Duodenal mucosa (tissue), 2 donors: ENCODE measurements around the gene TSTD2.

ENCODE experiments used
- H3K27ac ChIP-seq: one replicate; pipeline ENCODE4 v1.7.0; 2013; ENCODE audit warnings: low read depth, low read length
- H3K27me3 ChIP-seq, 2 donors: one replicate each; pipeline ENCODE4 v1.7.0; 2013; ENCODE audit warnings: low read length in 2 of 2, control low read depth in 1 of 2; ENCODE audit not compliant: insufficient read depth in 2 of 2, control insufficient read depth in 1 of 2
- H3K36me3 ChIP-seq, 2 donors: one replicate each; pipeline ENCODE4 v1.7.0; 2013; ENCODE audit warnings: low read length in 2 of 2, control low read depth in 1 of 2; ENCODE audit not compliant: insufficient read depth in 2 of 2, control insufficient read depth in 1 of 2
- H3K4me1 ChIP-seq, 2 donors: one replicate each; pipeline ENCODE4 v1.7.0; 2013; ENCODE audit warnings: low read length in 2 of 2, control low read depth in 1 of 2; ENCODE audit not compliant: insufficient read depth in 2 of 2, control insufficient read depth in 1 of 2
- H3K4me3 ChIP-seq, 2 donors: one replicate each; pipeline ENCODE4 v1.7.0; 2013; ENCODE audit warnings: low read length in 2 of 2, low read depth in 1 of 2
- H3K9ac ChIP-seq, 2 donors: one replicate each; pipeline ENCODE4 v1.7.0; 2013; ENCODE audit warnings: low read length in 2 of 2, low read depth in 1 of 2
- H3K9me3 ChIP-seq, 2 donors: one replicate each; pipeline ENCODE4 v1.7.0; 2013; ENCODE audit warnings: low read length in 2 of 2, control low read depth in 1 of 2; ENCODE audit not compliant: control insufficient read depth in 1 of 2

The TSTD2 gene

GRCh38 chr9:97632985-97633858 is at the start of gene TSTD2, which contains the start of gene NCBP1:
TSS of gene TSTD2 (minus strand) at chr9:97633368. CDS start at chr9:97627562, 5,806 bp downstream.
TSS of gene NCBP1 (plus strand) at chr9:97633821. CDS start at chr9:97633882, 61 bp downstream.
- peak within 1 kb of the TSS; percentile 95 to 96 for H3K9ac ChIP-seq
- H3K4me3 ChIP-seq: peak within 1 kb of the TSS; percentile 87 to 96
- H3K27me3 ChIP-seq: no peaks in the 10 kb centered on the region
- no peaks in the 10 kb centered on the region for H3K9me3 ChIP-seq
- H3K27ac ChIP-seq: peak within 1 kb of the TSS; percentile 100
- H3K36me3 ChIP-seq: no peaks in the 10 kb centered on the region
- H3K4me1 ChIP-seq: peaks cover 32 to 38% of the 10 kb centered on the region in 2 donors

- Histone ChIP-seq H3K4me3 (no peak overlapping the region), H3K36me3 (peaks cover 25 to 78% of the 10 kb centered on the region in 2 donors), H3K4me1 (no peaks in the 10 kb centered on the region), H3K9ac (no peak overlapping the region), H3K9me3 (no peaks in the 10 kb centered on the region), H3K27me3 (no peaks in the 10 kb centered on the region), H3K27ac (no peak overlapping the region)
Measured at GRCh38 chr9:97682242-97682641, 49.1 kb upstream of the TSTD2 start.

- Histone ChIP-seq H3K27ac (no peak overlapping the region), H3K4me1 (no peaks in the 10 kb centered on the region), H3K4me3 (no peak overlapping the region), H3K9me3 (no peaks in the 10 kb centered on the region), H3K36me3 (peaks cover 48 to 81% of the 10 kb centered on the region in 2 donors), H3K9ac (no peak overlapping the region), H3K27me3 (no peaks in the 10 kb centered on the region)
Measured at GRCh38 chr9:97675655-97676054, 42.5 kb upstream of the TSTD2 start.

- Histone ChIP-seq H3K9ac (no peak overlapping the region), H3K36me3 (peaks cover 53 to 86% of the 10 kb centered on the region in 2 donors), H3K9me3 (no peaks in the 10 kb centered on the region), H3K4me3 (no peak overlapping the region), H3K27me3 (no peaks in the 10 kb centered on the region), H3K4me1 (no peaks in the 10 kb centered on the region), H3K27ac (no peak overlapping the region)
Measured at GRCh38 chr9:97673922-97674321, 40.8 kb upstream of the TSTD2 start.

GRCh38 chr9:97672403-97672802 is 39.2 kb upstream of the TSTD2 start:
- Histone ChIP-seq H3K27ac (no peak overlapping the region), H3K9me3 (no peaks in the 10 kb centered on the region), H3K9ac (no peak overlapping the region), H3K4me1 (no peaks in the 10 kb centered on the region), H3K4me3 (no peak overlapping the region), H3K36me3 (peaks cover 59 to 87% of the 10 kb centered on the region in 2 donors), H3K27me3 (no peaks in the 10 kb centered on the region)

- H3K27me3 ChIP-seq: no peaks in the 10 kb centered on the region
Measured at GRCh38 chr9:97670586-97670985, 37.4 kb upstream of the TSTD2 start.

GRCh38 chr9:97668485-97668884 is 35.3 kb upstream of the TSTD2 start:
- Histone ChIP-seq H3K36me3 (peaks cover 66 to 92% of the 10 kb centered on the region in 2 donors), H3K4me3 (no peak overlapping the region), H3K27ac (no peak overlapping the region), H3K4me1 (no peaks in the 10 kb centered on the region), H3K27me3 (no peaks in the 10 kb centered on the region), H3K9ac (no peak overlapping the region), H3K9me3 (no peaks in the 10 kb centered on the region)

More at GRCh38 chr9:97670586-97670985, 37.4 kb upstream of the TSTD2 start:
- no peak overlapping the region for H3K27ac ChIP-seq
- H3K36me3 ChIP-seq: peaks cover 67 to 91% of the 10 kb centered on the region in 2 donors
- no peaks in the 10 kb centered on the region for H3K4me1 ChIP-seq
- H3K4me3 ChIP-seq: no peak overlapping the region
- no peak overlapping the region for H3K9ac ChIP-seq
- H3K9me3 ChIP-seq: no peaks in the 10 kb centered on the region

- Histone ChIP-seq H3K36me3 (peaks cover 62 to 90% of the 10 kb centered on the region in 2 donors), H3K9me3 (no peaks in the 10 kb centered on the region), H3K4me1 (no peaks in the 10 kb centered on the region), H3K27ac (no peak overlapping the region), H3K4me3 (no peak overlapping the region), H3K9ac (no peak overlapping the region), H3K27me3 (no peaks in the 10 kb centered on the region)
Measured at GRCh38 chr9:97666907-97667686, 33.9 kb upstream of the TSTD2 start.

- H3K9ac ChIP-seq: no peak overlapping the region
- H3K9me3 ChIP-seq: no peaks in the 10 kb centered on the region
- H3K36me3 ChIP-seq: peaks cover 55 to 90% of the 10 kb centered on the region in 2 donors
- H3K27ac ChIP-seq: no peak overlapping the region
- H3K4me3 ChIP-seq: no peak overlapping the region
- H3K27me3 ChIP-seq: no peaks in the 10 kb centered on the region
- no peaks in the 10 kb centered on the region for H3K4me1 ChIP-seq
Measured at GRCh38 chr9:97665742-97666141, 32.6 kb upstream of the TSTD2 start.

GRCh38 chr9:97660847-97661246 is 27.7 kb upstream of the TSTD2 start:
- no peak overlapping the region for H3K9ac ChIP-seq
- H3K27ac ChIP-seq: no peak overlapping the region
- H3K36me3 ChIP-seq: peaks cover 33 to 88% of the 10 kb centered on the region in 2 donors

More at GRCh38 chr9:97660847-97661246, 27.7 kb upstream of the TSTD2 start:
- Histone ChIP-seq H3K9me3 (no peaks in the 10 kb centered on the region), H3K4me1 (no peaks in the 10 kb centered on the region), H3K4me3 (no peak overlapping the region), H3K27me3 (no peaks in the 10 kb centered on the region)
